Peyer's patch (tissue), 4 donors: ENCODE measurements around the gene HSPA2.

ENCODE experiments used
- POLR2A ChIP-seq, 2 donors: fragments of 450-650 bp; IDR thresholded peaks; one replicate each; pipeline ENCODE4 v1.5.1; 2017; ENCODE audit warnings: antibody characterized with exemption in 2 of 2, mild to moderate bottlenecking in 2 of 2, moderate library complexity in 2 of 2
- TF ChIP-seq, protein P1 (sequence below), 6 experiments: fragments of 450-650 bp in 4 of 6; fragments of 200-600 bp in 2 of 6; sonication (generic) in 1 of 6; IDR thresholded peaks; one replicate each; pipeline ENCODE4 v1.5.1; 2017 to 2019; ENCODE audit warnings: antibody characterized with exemption in 6 of 6, mild to moderate bottlenecking in 3 of 6, moderate library complexity in 1 of 6

DNA sequence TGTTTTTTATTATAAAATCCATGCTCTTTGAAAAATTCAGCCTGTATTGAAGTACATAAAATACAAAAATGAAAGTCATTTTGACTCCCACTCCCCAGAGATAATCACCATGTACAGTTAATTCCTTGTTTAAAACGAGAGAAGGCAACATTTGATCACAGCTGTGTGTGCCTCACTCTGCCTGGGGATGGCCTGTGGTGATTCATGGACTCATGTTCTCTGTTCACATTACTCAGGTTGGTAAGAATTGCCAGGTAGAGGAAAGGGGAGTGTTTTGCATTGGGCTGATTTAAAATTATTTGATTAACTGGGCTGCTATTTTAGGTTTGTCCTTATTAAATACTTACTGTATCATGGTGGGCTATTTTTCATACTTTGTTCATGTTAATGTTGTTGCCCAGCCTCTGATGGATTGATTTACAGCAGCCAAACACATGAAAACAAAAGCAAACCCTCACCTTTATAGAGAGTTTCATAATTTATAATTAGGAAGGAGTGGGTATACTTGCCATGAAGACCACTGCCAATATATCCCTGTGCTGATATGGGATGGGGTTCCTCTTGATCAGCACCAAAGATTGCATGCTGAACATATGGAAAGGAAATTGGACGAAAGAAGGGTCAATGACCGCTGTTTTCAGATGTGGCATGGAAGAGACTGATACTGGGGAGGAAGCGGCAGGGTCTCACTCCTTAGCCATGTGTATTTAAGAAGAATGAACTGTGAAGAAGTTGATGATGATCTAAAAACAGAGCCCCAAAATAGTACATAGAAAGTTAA lies 33.0 kb upstream of the HSPA2 start:
- TF ChIP-seq, protein P1, sequence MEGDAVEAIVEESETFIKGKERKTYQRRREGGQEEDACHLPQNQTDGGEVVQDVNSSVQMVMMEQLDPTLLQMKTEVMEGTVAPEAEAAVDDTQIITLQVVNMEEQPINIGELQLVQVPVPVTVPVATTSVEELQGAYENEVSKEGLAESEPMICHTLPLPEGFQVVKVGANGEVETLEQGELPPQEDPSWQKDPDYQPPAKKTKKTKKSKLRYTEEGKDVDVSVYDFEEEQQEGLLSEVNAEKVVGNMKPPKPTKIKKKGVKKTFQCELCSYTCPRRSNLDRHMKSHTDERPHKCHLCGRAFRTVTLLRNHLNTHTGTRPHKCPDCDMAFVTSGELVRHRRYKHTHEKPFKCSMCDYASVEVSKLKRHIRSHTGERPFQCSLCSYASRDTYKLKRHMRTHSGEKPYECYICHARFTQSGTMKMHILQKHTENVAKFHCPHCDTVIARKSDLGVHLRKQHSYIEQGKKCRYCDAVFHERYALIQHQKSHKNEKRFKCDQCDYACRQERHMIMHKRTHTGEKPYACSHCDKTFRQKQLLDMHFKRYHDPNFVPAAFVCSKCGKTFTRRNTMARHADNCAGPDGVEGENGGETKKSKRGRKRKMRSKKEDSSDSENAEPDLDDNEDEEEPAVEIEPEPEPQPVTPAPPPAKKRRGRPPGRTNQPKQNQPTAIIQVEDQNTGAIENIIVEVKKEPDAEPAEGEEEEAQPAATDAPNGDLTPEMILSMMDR (IDR thresholded peaks at IDR 0.05), result no peak
- no peak for TF ChIP-seq POLR2A (IDR thresholded peaks at IDR 0.05)
